Activated gamma-delta T cell treated with anti-CD3 and anti-CD28 coated beads, Interleukin-2, amount 50 U/mL, for 16 hours (primary cell): ENCODE data around the gene CLEC17A.
"Not testable (repeated sequence)": the region's sequence is repeated elsewhere in the genome, so short reads cannot be mapped to it uniquely, and the experiment has no call there.

Experiments
- DNase-seq: peaks from one replicate; pipeline ENCODE4 v3.0.0-alpha.2; 2020; ENCODE audit warnings: low read depth

CLEC17A gene

GRCh38 chr19:14580623-14581237 lies 2.2 kb upstream of the CLEC17A start:
- no peak for DNase-seq

- not testable (repeated sequence) for DNase-seq
Measured at GRCh38 chr19:14584372-14584771, 1.5 kb downstream of the CLEC17A start.

DNA sequence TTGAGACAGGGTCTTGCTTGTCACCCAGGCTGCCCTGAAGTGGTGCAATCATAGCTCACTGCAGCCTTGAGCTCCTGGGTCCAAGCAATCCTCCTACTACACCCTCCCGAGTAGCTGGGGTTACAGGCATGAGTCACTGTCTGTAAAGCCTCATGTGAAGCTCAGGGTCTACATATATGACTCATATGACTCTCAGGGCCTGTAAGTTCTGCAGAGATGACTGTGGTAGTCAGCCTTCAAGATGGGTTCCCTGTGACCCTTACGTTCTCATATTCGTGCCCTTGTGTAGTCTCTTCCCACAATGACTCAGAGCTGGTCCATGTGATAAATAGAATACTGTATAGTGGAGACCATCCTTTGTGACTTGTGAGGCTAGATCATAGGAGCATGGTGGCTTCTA lies 2.3 kb downstream of the CLEC17A start:
- not testable (repeated sequence) for DNase-seq

DNA sequence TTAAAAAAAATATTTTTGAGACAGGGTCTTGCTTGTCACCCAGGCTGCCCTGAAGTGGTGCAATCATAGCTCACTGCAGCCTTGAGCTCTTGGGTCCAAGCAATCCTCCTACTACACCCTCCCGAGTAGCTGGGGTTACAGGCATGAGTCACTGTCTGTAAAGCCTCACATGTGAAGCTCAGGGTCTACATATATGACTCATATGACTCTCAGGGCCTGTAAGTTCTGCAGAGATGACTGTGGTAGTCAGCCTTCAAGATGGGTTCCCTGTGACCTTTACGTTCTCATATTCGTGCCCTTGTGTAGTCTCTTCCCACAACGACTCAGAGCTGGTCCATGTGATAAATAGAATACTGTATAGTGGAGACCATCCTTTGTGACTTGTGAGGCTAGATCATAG lies 6.5 kb downstream of the CLEC17A start:
- not testable (repeated sequence) for DNase-seq

DNA sequence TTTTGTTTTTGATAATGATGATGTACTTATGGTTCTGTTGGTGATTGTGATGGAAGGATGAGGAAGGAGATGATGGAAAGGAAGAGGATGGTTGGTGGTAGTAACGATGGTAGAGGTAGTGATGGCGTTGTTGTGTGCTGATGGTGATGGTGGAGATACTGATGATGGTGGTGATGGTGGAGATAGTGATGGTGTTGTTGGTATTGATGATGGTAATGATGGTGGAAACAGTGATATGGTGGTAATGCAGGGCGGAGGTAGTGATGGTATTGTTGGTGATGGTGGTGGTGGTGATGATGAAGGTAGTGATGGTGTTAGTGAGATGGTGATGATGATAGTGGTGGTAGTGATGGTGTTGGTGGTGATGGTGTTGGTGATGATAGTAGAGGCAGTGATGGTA lies 12.7 kb downstream of the CLEC17A start:
- DNase-seq: no peak

- DNase-seq: no peak
Measured at GRCh38 chr19:14599548-14600147, 16.8 kb downstream of the CLEC17A start.

DNA sequence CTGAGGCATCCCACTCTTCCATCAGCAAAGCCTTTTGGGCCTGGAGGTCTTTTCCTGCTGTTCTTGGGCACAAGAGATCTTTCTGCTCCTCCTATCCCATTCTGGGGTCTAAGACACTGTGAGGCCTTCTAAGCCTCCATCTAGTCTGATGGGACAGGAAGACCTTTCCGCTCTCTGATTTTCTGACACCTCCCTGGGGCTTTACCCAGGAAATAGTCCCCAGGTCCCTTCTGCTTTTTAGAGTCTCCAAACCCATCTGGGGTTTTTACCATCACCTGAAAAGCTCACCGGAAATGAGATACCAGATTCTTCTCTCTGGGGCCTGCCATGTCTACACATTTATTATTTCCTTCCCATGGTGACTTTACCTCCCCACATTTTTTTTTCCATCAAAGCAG lies 21.1 kb downstream of the CLEC17A start:
- DNase-seq: no peak

DNA sequence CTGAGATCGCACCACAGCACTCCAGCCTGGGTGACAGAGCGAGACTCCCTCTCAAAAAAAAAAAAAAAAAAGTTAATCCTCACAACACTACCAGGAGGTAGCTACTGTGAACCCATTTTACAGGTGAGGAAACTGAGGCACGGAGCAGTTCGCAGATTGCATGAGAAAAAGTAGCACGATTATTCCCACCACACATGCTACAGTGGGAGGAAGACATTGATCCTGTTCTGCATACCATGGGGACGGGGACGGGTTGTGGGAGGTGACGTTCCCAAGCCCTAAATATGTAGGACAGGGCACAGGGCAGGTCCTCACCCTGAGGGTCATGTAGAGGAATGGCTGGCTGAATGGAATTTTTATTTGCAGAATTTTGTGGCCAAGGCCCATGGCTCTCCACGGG lies 23.7 kb downstream of the CLEC17A start:
- DNase-seq: no peak

GRCh38 chr19:14611051-14611450 lies 28.2 kb downstream of the CLEC17A start:
- DNase-seq: no peak

GRCh38 chr19:14612242-14612641 lies 29.4 kb downstream of the CLEC17A start:
- not testable (repeated sequence) for DNase-seq

DNA sequence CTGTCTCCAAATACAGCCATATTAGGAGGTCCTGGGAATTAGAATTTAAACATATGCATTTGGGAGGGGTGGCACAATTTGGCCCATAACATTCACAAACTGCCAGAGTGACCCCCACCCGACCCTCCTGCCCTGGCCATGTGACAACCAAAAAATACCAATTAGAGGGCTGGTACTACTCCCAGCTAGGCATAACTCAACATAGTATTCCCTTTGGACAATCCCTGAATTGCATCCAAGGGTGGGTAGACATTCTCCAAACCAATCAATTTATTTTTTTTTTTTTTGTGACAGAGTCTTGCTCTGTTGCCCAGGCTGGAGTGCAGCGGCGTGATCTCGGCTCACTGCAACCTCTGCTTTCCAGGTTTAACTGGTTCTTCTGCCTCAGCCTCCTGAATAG lies 29.8 kb downstream of the CLEC17A start:
- DNase-seq: no peak

- DNase-seq: not testable (repeated sequence)
Measured at GRCh38 chr19:14613399-14614098, 30.7 kb downstream of the CLEC17A start.

DNA sequence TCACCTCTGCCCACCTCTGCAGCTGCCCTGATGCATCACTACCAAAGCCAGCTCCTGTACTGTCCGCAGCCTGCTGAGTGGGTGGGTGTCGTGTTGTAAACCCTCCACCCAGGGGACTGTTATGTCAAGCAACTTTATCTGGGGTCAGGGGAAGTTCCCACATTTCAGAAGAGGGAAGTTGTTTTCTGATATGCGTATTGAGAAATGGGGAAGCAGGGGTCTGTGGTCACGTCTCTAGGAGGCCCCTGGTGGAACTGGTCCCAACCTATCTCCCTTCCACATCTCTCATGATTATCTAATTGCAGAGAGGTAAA lies 31.2 kb downstream of the CLEC17A start:
- DNase-seq: no peak

DNA sequence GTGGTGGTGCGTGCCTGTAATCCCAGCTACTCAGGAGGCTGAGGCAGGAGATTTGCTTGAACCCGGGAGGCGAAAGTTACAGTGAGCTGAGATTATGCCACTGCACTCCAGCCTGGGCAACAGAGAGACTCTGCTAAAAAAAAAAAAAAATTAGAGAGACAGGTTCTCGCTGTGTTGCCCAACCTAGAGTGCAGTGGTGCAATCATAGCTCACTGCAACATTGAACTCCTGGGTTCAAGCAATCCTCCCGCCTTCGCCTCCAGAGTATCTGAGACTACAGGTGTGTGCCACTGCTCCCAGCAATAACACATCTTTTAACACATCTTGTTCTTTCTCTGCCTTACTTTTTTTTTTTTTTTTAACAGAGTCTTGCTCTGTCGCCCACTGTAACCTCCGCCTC lies 32.7 kb downstream of the CLEC17A start:
- no peak for DNase-seq

DNA sequence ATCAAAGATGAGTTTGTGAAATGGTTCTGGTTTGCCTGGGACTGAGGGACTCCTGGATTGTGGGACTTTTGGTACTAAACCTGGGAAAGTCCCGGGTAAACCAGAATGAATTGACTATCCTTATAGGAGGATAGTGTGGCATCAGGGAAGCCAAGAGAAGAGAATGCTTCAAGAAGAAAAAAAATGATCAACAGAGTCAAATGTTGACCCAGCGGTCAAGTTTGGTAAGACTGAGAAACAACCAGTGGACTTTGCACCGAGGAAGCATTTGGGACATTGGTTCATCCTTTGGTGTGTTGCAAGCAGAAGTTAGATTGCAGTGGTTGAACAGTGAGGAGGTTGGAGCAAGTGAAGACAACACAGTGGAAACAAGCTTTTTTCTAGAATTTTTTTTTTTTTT lies 33.5 kb downstream of the CLEC17A start:
- no peak for DNase-seq

- no peak for DNase-seq
Measured at GRCh38 chr19:14619404-14619803, 36.5 kb downstream of the CLEC17A start.

- not testable (repeated sequence) for DNase-seq
Measured at GRCh38 chr19:14624491-14624890, 41.6 kb downstream of the CLEC17A start.

- no peak for DNase-seq
Measured at GRCh38 chr19:14629557-14629956, 46.7 kb downstream of the CLEC17A start.

DNA sequence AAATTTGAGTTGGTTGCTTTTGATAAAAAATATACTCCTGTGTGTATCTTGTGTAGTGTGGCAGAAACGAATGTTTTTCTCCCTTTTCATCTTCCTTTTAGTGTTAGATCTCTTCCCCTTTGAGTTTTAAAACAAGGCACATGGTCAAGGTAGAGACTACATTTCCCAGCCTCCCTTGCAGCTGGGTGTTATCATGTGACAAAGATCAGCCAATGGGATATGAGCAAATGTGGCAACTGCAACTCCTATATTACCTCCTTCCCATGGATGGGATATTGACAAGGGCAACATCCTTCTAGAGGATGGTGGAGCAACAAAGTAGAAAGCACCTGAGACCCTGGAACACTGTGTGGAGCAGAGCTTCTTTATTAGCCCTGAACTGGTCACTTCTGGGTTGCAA lies 49.4 kb downstream of the CLEC17A start:
- no peak for DNase-seq

GRCh38 chr19:14639536-14640277 lies 56.8 kb downstream of the CLEC17A start:
- no peak for DNase-seq

DNA sequence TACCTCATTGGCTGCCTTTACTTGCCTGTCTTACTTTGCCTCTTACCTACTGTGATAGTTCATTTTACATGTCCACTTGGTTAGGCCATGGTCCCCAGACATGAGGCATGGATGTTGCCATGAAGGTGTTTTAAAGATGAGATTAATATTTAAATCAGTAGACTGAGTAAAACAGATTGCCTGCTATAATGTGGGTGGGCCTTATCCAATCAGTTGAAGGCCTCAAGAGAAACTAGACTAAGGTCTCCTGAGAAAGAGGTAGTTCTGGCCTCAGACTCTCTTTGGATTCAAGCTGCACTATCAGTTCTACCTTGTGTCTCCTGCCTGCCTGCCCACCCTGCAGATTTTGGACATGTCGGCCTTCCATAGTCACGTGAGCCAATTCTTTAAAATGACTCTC lies 65.6 kb downstream of the CLEC17A start:
- DNase-seq: no peak

- DNase-seq: no peak
Measured at GRCh38 chr19:14649020-14649419, 66.1 kb downstream of the CLEC17A start.

GRCh38 chr19:14650161-14650560 lies 67.3 kb downstream of the CLEC17A start:
- no peak for DNase-seq
